IMR-90 (cell line): ENCODE results near the gene SLC39A11. TPM values are rescaled to one million over a fixed set of nuclear protein-coding genes. Genes with fewer than 3 reads are reported as not detected.
A peak's percentile ranks its signal among the peaks of the same experiment; 100 is the strongest.

Experiments
- ATAC-seq: fragments of 200-7000 bp; cut with Tn5 transposase; 2 replicates; pipeline ENCODE4 v1.9.1; 2020; ENCODE audit warnings: low read depth, mild to moderate bottlenecking, moderate library complexity
- BruUV-seq: library from RNA; stranded (reverse); fragments of 400-500 nt; replicated peaks from 2 replicates; lab custom pipeline; 2021; lab: Mats Ljungman, UMichigan
- CTCF ChIA-PET: fragments of 300-600 bp; formaldehyde crosslinking; extraction: SDS; loops from one replicate; lab custom pipeline; 2021; ENCODE audit warnings: antibody characterized with exemption; lab: Yijun Ruan, JAX
- POLR2A ChIA-PET: fragments of 300-600 bp; sonication (Branson Sonifier 250); formaldehyde crosslinking; loops from one replicate; lab custom pipeline; 2022; ENCODE audit warnings: antibody characterized with exemption; ENCODE audit not compliant: unreplicated experiment; lab: Charles Lee
- DNase-seq: peaks from one replicate; pipeline ENCODE4 v3.0.0; 2013
- H2AFZ ChIP-seq: replicated peaks from 2 replicates; pipeline ENCODE3; 2013; ENCODE audit warnings: low read length, mild to moderate bottlenecking; ENCODE audit not compliant: poor library complexity
- H2AK5ac ChIP-seq: 2 replicates; pipeline ENCODE4 v1.6.1; 2013; ENCODE audit warnings: low read depth, low read length, inconsistent platforms
- H2AK9ac ChIP-seq: replicated peaks from 2 replicates; pipeline ENCODE3; 2013; ENCODE audit warnings: mild to moderate bottlenecking, low read depth, low read length, moderate library complexity; ENCODE audit not compliant: poor library complexity
- H2BK120ac ChIP-seq: 2 replicates; pipeline ENCODE4 v1.6.1; 2013; ENCODE audit warnings: low read depth, low read length, inconsistent platforms
- H2BK15ac ChIP-seq: 3 replicates; pipeline ENCODE4 v1.6.1; 2013; ENCODE audit warnings: low read depth, low read length, inconsistent platforms
- H2BK20ac ChIP-seq: 2 replicates; pipeline ENCODE4 v1.6.1; 2013; ENCODE audit warnings: low read depth, mild to moderate bottlenecking, inconsistent platforms, low read length, moderate library complexity
- H2BK5ac ChIP-seq: 2 replicates; pipeline ENCODE4 v1.6.1; 2013; ENCODE audit warnings: mild to moderate bottlenecking, low read depth, low read length, inconsistent platforms; ENCODE audit not compliant: poor library complexity, severe bottlenecking
- H3K14ac ChIP-seq: replicated peaks from 2 replicates; pipeline ENCODE4 v1.6.1; 2013; ENCODE audit warnings: low read depth, low read length, inconsistent platforms
- H3K18ac ChIP-seq: 2 replicates; pipeline ENCODE4 v1.6.1; 2013; ENCODE audit warnings: low read depth, low read length, control low read depth
- H3K23ac ChIP-seq: 2 replicates; pipeline ENCODE4 v1.6.1; 2013; ENCODE audit warnings: low read depth, low read length, inconsistent platforms
- H3K27ac ChIP-seq: 2 replicates; pipeline ENCODE4 v1.5.1; 2013; ENCODE audit warnings: mild to moderate bottlenecking, control low read depth, low read length; ENCODE audit not compliant: insufficient read depth
- H3K27me3 ChIP-seq: 2 replicates; pipeline ENCODE4 v1.6.1; 2013; ENCODE audit warnings: low read length; ENCODE audit not compliant: control insufficient read depth, insufficient read depth
- H3K36me3 ChIP-seq: 2 replicates; pipeline ENCODE4 v1.6.1; 2013; ENCODE audit warnings: low read length, mixed read lengths; ENCODE audit not compliant: control insufficient read depth, insufficient read depth
- H3K4ac ChIP-seq: 2 replicates; pipeline ENCODE4 v1.6.1; 2013; ENCODE audit warnings: low read depth, low read length, inconsistent platforms
- H3K4me1 ChIP-seq: 2 replicates; pipeline ENCODE4 v1.6.1; 2013; ENCODE audit warnings: low read length, mixed read lengths; ENCODE audit not compliant: control insufficient read depth, insufficient read depth
- H3K4me2 ChIP-seq: 2 replicates; pipeline ENCODE4 v1.6.1; 2013; ENCODE audit warnings: low read depth, mild to moderate bottlenecking, control low read depth, low read length, moderate library complexity
- H3K4me3 ChIP-seq: 2 replicates; pipeline ENCODE4 v1.5.1; 2013; ENCODE audit warnings: low read depth, mild to moderate bottlenecking, control low read depth, low read length, moderate library complexity; ENCODE audit not compliant: insufficient read depth
- H3K56ac ChIP-seq: 2 replicates; pipeline ENCODE4 v1.6.1; 2013; ENCODE audit warnings: low read length, inconsistent platforms; ENCODE audit not compliant: insufficient read depth; ENCODE audit errors: extremely low read depth
- H3K79me1 ChIP-seq, 2 experiments: 2 replicates each; pipeline ENCODE4 v1.6.1; 2013; ENCODE audit warnings: low read length in 2 of 2, inconsistent platforms in 1 of 2, low read depth in 1 of 2
- H3K9ac ChIP-seq: 2 replicates; pipeline ENCODE4 v1.6.1; 2013; ENCODE audit warnings: low read depth, low read length, control low read depth
- H3K9me1 ChIP-seq: 2 replicates; pipeline ENCODE4 v1.6.1; 2013; ENCODE audit warnings: low read length, inconsistent platforms; ENCODE audit not compliant: insufficient read depth
- H3K9me3 ChIP-seq: 2 replicates; pipeline ENCODE4 v1.6.1; 2013; ENCODE audit warnings: low read length; ENCODE audit not compliant: control insufficient read depth, insufficient read depth
- H4K20me1 ChIP-seq: 2 replicates; pipeline ENCODE4 v1.6.1; 2013; ENCODE audit warnings: low read length, inconsistent platforms; ENCODE audit not compliant: insufficient read depth
- H4K5ac ChIP-seq: 2 replicates; pipeline ENCODE4 v1.6.1; 2013; ENCODE audit warnings: mild to moderate bottlenecking, low read depth, low read length, control low read depth
- H4K8ac ChIP-seq, 2 experiments: 2 replicates each; pipeline ENCODE4 v1.6.1; 2013; ENCODE audit warnings: low read depth in 2 of 2, low read length in 2 of 2, control low read depth in 1 of 2, inconsistent platforms in 1 of 2
- H4K91ac ChIP-seq: 2 replicates; pipeline ENCODE4 v1.6.1; 2013; ENCODE audit warnings: low read depth, low read length, inconsistent platforms; ENCODE audit not compliant: insufficient read depth
- BHLHE40 ChIP-seq: fragments of 150-350 bp; IDR thresholded peaks from 2 replicates; pipeline ENCODE4 v1.6.1; 2016; ENCODE audit warnings: mild to moderate bottlenecking, low read depth, low read length
- CEBPB ChIP-seq: IDR thresholded peaks from 2 replicates; pipeline ENCODE4 v1.6.1; 2012; ENCODE audit warnings: low read depth, low read length, improper control_type of control experiment
- CHD1 ChIP-seq: IDR thresholded peaks from 2 replicates; pipeline ENCODE4 v1.6.1; 2012; ENCODE audit warnings: low read depth, low read length, improper control_type of control experiment
- FOS ChIP-seq: fragments of 150-350 bp; IDR thresholded peaks from 2 replicates; pipeline ENCODE4 v1.6.1; 2016; ENCODE audit warnings: low read depth, low read length
- MXI1 ChIP-seq: IDR thresholded peaks from 2 replicates; pipeline ENCODE4 v1.6.1; 2012; ENCODE audit warnings: low read depth, mild to moderate bottlenecking, low read length, moderate library complexity, borderline replicate concordance
- RCOR1 ChIP-seq: IDR thresholded peaks from 2 replicates; pipeline ENCODE4 v1.6.1; 2012; ENCODE audit warnings: mild to moderate bottlenecking, low read length, improper control_type of control experiment; ENCODE audit not compliant: insufficient replicate concordance
- WGBS, 2 experiments: methylation state at CpG; one replicate each; pipeline versions ENCODE4 v1.1.5 to v1.1.7; 2013; ENCODE audit warnings: missing lambda C conversion rate in 2 of 2; ENCODE audit not compliant: insufficient read length in 1 of 2; ENCODE audit errors: extremely low coverage in 2 of 2; 5-methylcytosine and 5-hydroxymethylcytosine counted together
- dilution Hi-C: fragments of 300-500 bp; cut with HindIII; formaldehyde crosslinking; loops from one replicate; pipeline ENCODE4 v1.14.3; 2018; ENCODE audit warnings: low sequenced_read_pairs; ENCODE audit not compliant: unreplicated experiment
- in situ Hi-C: fragments of 300-500 bp; cut with MboI; formaldehyde crosslinking; loops from 3 replicates; pipeline ENCODE4 v1.14.3; 2019; ENCODE audit warnings: low sequenced_read_pairs, inconsistent platforms, mixed read lengths
- intact Hi-C: fragments of 100-400 bp; cut with micrococcal nuclease; formaldehyde crosslinking; loops from 2 replicates; pipeline ENCODE4 v1.10.0; 2022
- polyA plus RNA-seq, 3 experiments: library from polyadenylated mRNA; depleted of rRNA; stranded (reverse); fragments of >200 nt; gene quantifications; 2 replicates each; pipeline ENCODE4 v1.2.3, GENCODE V29; 2012; ENCODE audit warnings: low replicate concordance in 1 of 3
- total RNA-seq: library from RNA; depleted of rRNA; stranded (reverse); fragments of >200 nt; gene quantifications from 2 replicates; pipeline ENCODE4 v1.2.3, GENCODE V29; 2012

SLC39A11 gene
- total and polyA plus RNA-seq, 2 of the 4 experiments (the other 2 are of a cell fraction), result 8.8 to 14.3 TPM

GRCh38 chr17:73072219-73072962, 20.1 kb downstream of the SLC39A11 start:
- Histone ChIP-seq H3K9me3 (no peaks in the 10 kb centered on the region), H3K14ac (no peak overlapping the region), H3K4me3 (no peak overlapping the region), H4K5ac (peak overlapping the region; percentile 22; the same call in 1 of the 2 replicates), H2BK5ac (no peak overlapping the region), H3K9ac (no peak overlapping the region), H3K27me3 (no peaks in the 10 kb centered on the region), H3K56ac (no peak overlapping the region), H2AFZ (no peak overlapping the region), H3K79me1 (0 out of 4 replicates have a peak, but pooled peaks cover 2 to 13% of the 10 kb centered on the region in 2 experiments), H4K20me1 (peaks cover 8% of the 10 kb centered on the region), H3K4ac (peak overlapping the region; percentile 64; the same call in 1 of the 2 replicates), H2AK5ac (peak overlapping the region; percentile 38; the same call in 1 of the 2 replicates), H2BK15ac (no peak overlapping the region; the same call in 2 of the 3 replicates), H3K18ac (no peak overlapping the region; the same call in 1 of the 2 replicates), H3K36me3 (peaks cover 3% of the 10 kb centered on the region; the same call in 1 of the 2 replicates), H3K4me1 (peaks cover 36% of the 10 kb centered on the region), H2BK20ac (peak overlapping the region; percentile 75), H3K9me1 (peaks cover 29% of the 10 kb centered on the region), H3K4me2 (no peak overlapping the region), H2BK120ac (peak overlapping the region; percentile 42), H2AK9ac (no peak overlapping the region), H4K8ac (no peak overlapping the region; a peak in 1 of 4 replicates), H3K27ac (no peak overlapping the region), H3K23ac (no peak overlapping the region), H4K91ac (peak overlapping the region; percentile 17; the same call in 1 of the 2 replicates)
- ChIA-PET CTCF (no interaction called here), POLR2A (no interaction called here)
- intact Hi-C loops, result no loop called here
- dilution Hi-C loops, result no loop called here
- BruUV-seq, result no TSS peak
- WGBS, 2 experiments, result 69% methylated on average over 3 of the region's 14 CpGs; no CpG with 5 or more reads in 1 of the 2 experiments
- ATAC-seq (no peak), DNase-seq (no peak)
- in situ Hi-C loops, result no loop called here
- TF ChIP-seq CEBPB (no peak), BHLHE40 (no peak), RCOR1 (no peak), CHD1 (no peak), MXI1 (no peak), FOS (no peak)
